ENCODE measurements around the gene TXK.

- TF ChIP-seq CTCF (IDR thresholded peaks at IDR 0.05 in 2 of 3, conservative IDR thresholded peaks at IDR 0.05 in 1 of 3; ENCODE audit: borderline replicate concordance in 1 of 3, insufficient read depth in 1 of 3, low read depth in 2 of 3, low read length in 2 of 3) (no peak), ZNF274 (IDR thresholded peaks at IDR 0.05; ENCODE audit: low read depth, low read length) (no peak), SIN3A (IDR thresholded peaks at IDR 0.05; ENCODE audit: low read depth) (no peak)
These were observed 39.3 kb upstream of the TXK start for GRCh38 chr4:48173056-48173991.

Measured in HCT116 (cell line).